ENCODE results near the gene FZD7. TPM values are rescaled to one million over a fixed set of nuclear protein-coding genes. Genes with fewer than 3 reads are reported as not detected.

The FZD7 gene
- total RNA-seq, 2 donors from 2014 or later: 0.66 to 2.9 TPM

DNA sequence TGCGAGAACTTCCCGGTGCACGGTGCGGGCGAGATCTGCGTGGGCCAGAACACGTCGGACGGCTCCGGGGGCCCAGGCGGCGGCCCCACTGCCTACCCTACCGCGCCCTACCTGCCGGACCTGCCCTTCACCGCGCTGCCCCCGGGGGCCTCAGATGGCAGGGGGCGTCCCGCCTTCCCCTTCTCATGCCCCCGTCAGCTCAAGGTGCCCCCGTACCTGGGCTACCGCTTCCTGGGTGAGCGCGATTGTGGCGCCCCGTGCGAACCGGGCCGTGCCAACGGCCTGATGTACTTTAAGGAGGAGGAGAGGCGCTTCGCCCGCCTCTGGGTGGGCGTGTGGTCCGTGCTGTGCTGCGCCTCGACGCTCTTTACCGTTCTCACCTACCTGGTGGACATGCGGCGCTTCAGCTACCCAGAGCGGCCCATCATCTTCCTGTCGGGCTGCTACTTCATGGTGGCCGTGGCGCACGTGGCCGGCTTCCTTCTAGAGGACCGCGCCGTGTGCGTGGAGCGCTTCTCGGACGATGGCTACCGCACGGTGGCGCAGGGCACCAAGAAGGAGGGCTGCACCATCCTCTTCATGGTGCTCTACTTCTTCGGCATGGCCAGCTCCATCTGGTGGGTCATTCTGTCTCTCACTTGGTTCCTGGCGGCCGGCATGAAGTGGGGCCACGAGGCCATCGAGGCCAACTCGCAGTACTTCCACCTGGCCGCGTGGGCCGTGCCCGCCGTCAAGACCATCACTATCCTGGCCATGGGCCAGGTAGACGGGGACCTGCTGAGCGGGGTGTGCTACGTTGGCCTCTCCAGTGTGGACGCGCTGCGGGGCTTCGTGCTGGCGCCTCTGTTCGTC is 1.7 kb downstream of the FZD7 start:
- no peaks in the 10 kb centered on the region for H3K9me3 ChIP-seq
- no peak overlapping the region for H3K27ac ChIP-seq
- H3K4me1 ChIP-seq: peaks cover 22% of the 10 kb centered on the region
- H3K27me3 ChIP-seq: peaks cover 0 to 9% of the 10 kb centered on the region in 2 donors
- no peaks in the 10 kb centered on the region for H3K36me3 ChIP-seq (replicated peaks in 1 of 2; ENCODE audit: insufficient read depth in 1 of 2, low read depth in 2 of 2)
- H3K4me3 ChIP-seq: peak overlapping the region; percentile 7 to 63
- ATAC-seq (no peak), DNase-seq (peak in 3 of 4 donors; percentile 22 to 36 (median 23))
- TF ChIP-seq, protein P1, sequence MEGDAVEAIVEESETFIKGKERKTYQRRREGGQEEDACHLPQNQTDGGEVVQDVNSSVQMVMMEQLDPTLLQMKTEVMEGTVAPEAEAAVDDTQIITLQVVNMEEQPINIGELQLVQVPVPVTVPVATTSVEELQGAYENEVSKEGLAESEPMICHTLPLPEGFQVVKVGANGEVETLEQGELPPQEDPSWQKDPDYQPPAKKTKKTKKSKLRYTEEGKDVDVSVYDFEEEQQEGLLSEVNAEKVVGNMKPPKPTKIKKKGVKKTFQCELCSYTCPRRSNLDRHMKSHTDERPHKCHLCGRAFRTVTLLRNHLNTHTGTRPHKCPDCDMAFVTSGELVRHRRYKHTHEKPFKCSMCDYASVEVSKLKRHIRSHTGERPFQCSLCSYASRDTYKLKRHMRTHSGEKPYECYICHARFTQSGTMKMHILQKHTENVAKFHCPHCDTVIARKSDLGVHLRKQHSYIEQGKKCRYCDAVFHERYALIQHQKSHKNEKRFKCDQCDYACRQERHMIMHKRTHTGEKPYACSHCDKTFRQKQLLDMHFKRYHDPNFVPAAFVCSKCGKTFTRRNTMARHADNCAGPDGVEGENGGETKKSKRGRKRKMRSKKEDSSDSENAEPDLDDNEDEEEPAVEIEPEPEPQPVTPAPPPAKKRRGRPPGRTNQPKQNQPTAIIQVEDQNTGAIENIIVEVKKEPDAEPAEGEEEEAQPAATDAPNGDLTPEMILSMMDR (IDR thresholded peaks at IDR 0.05): peak in 3 of 7 experiments; percentile 11 to 28 (median 15)
- no peak for TF ChIP-seq POLR2A (IDR thresholded peaks at IDR 0.05)
- 23 to 74% methylated on average over 7 to 74 of the region's 78 CpGs for WGBS, 2 donors
- intact Hi-C loops (cut with DNase I): no loop called here

DNA sequence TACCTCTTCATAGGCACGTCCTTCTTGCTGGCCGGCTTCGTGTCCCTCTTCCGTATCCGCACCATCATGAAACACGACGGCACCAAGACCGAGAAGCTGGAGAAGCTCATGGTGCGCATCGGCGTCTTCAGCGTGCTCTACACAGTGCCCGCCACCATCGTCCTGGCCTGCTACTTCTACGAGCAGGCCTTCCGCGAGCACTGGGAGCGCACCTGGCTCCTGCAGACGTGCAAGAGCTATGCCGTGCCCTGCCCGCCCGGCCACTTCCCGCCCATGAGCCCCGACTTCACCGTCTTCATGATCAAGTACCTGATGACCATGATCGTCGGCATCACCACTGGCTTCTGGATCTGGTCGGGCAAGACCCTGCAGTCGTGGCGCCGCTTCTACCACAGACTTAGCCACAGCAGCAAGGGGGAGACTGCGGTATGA is 2.3 kb downstream of the FZD7 start:
- H3K36me3 ChIP-seq (replicated peaks in 1 of 2; ENCODE audit: insufficient read depth in 1 of 2, low read depth in 2 of 2): no peaks in the 10 kb centered on the region
- peaks cover 22% of the 10 kb centered on the region for H3K4me1 ChIP-seq
- DNase-seq (no peak), ATAC-seq (no peak)
- WGBS, 2 donors: 77 to 87% methylated on average over 32 of the region's 32 CpGs
- intact Hi-C loops (cut with DNase I): no loop called here
- no peak for TF ChIP-seq POLR2A (IDR thresholded peaks at IDR 0.05)
- TF ChIP-seq, protein P1 (IDR thresholded peaks at IDR 0.05): no peak
- H3K4me3 ChIP-seq: no peak overlapping the region
- H3K9me3 ChIP-seq: no peaks in the 10 kb centered on the region
- H3K27me3 ChIP-seq: peaks cover 0 to 9% of the 10 kb centered on the region in 2 donors
- no peak overlapping the region for H3K27ac ChIP-seq

DNA sequence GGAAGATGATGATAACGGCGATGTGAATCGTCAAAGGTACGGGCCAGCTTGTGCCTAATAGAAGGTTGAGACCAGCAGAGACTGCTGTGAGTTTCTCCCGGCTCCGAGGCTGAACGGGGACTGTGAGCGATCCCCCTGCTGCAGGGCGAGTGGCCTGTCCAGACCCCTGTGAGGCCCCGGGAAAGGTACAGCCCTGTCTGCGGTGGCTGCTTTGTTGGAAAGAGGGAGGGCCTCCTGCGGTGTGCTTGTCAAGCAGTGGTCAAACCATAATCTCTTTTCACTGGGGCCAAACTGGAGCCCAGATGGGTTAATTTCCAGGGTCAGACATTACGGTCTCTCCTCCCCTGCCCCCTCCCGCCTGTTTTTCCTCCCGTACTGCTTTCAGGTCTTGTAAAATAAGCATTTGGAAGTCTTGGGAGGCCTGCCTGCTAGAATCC is 3.0 kb downstream of the FZD7 start:
- TF ChIP-seq, protein P1 (IDR thresholded peaks at IDR 0.05): no peak
- no peak for TF ChIP-seq POLR2A (IDR thresholded peaks at IDR 0.05)
- WGBS, 2 donors: 70 to 84% methylated on average over 13 to 15 of the region's 15 CpGs
- DNase-seq (no peak), ATAC-seq (no peak)
- peaks cover 0 to 9% of the 10 kb centered on the region in 2 donors for H3K27me3 ChIP-seq
- no peak overlapping the region for H3K4me3 ChIP-seq
- H3K27ac ChIP-seq: no peak overlapping the region
- H3K36me3 ChIP-seq (replicated peaks in 1 of 2; ENCODE audit: insufficient read depth in 1 of 2, low read depth in 2 of 2): no peaks in the 10 kb centered on the region
- H3K9me3 ChIP-seq: no peaks in the 10 kb centered on the region
- H3K4me1 ChIP-seq: peaks cover 22% of the 10 kb centered on the region
- intact Hi-C loops (cut with DNase I): no loop called here

DNA sequence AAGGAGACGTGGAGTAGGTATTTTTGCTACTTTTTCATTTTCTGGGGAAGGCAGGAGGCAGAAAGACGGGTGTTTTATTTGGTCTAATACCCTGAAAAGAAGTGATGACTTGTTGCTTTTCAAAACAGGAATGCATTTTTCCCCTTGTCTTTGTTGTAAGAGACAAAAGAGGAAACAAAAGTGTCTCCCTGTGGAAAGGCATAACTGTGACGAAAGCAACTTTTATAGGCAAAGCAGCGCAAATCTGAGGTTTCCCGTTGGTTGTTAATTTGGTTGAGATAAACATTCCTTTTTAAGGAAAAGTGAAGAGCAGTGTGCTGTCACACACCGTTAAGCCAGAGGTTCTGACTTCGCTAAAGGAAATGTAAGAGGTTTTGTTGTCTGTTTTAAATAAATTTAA is 3.4 kb downstream of the FZD7 start:
- Histone ChIP-seq H3K27me3 (peaks cover 0 to 9% of the 10 kb centered on the region in 2 donors), H3K27ac (no peak overlapping the region), H3K4me3 (no peak overlapping the region), H3K4me1 (peaks cover 19% of the 10 kb centered on the region), H3K9me3 (no peaks in the 10 kb centered on the region), H3K36me3 (replicated peaks in 1 of 2; ENCODE audit: insufficient read depth in 1 of 2, low read depth in 2 of 2) (no peaks in the 10 kb centered on the region)
- ATAC-seq (no peak), DNase-seq (no peak)
- WGBS, 2 donors: 69 to 79% methylated on average over 7 of the region's 7 CpGs
- no peak for TF ChIP-seq POLR2A (IDR thresholded peaks at IDR 0.05)
- TF ChIP-seq, protein P1 (IDR thresholded peaks at IDR 0.05): no peak
- intact Hi-C loops (cut with DNase I): no loop called here

Data from body of pancreas (tissue), 4 donors.